Kidney (tissue), 14 donors: ENCODE results near the gene BAIAP2L2. TPM values are rescaled to one million over a fixed set of nuclear protein-coding genes. Genes with fewer than 3 reads are reported as not detected.
A peak's percentile ranks its signal among the peaks of the same experiment; 100 is the strongest.

ENCODE experiments used
- DNase-seq, 5 donors: peaks; one replicate each; pipeline ENCODE4 v3.0.0-alpha.2; 2013 to 2020
- FAIRE-seq: peaks from 2 replicates; lab custom pipeline; 2012; peaks lifted over from hg19 to GRCh38; lab: Jason Lieb, UNC
- H3K27ac ChIP-seq, 2 donors: one replicate each; pipeline ENCODE4 v1.7.0; 2013; ENCODE audit warnings: low read depth in 2 of 2, low read length in 2 of 2, inconsistent platforms in 1 of 2
- H3K27me3 ChIP-seq: one replicate; pipeline ENCODE4 v1.7.1; 2013; ENCODE audit warnings: low read length, inconsistent platforms; ENCODE audit not compliant: control insufficient read depth, insufficient read depth
- H3K36me3 ChIP-seq, 3 donors: one replicate each; pipeline versions ENCODE4 v1.7.0 to v1.7.1; 2013; ENCODE audit warnings: low read length in 3 of 3, control low read depth in 1 of 3, inconsistent platforms in 1 of 3; ENCODE audit not compliant: insufficient read depth in 3 of 3, control insufficient read depth in 2 of 3
- H3K4me1 ChIP-seq, 3 donors: one replicate each; pipeline versions ENCODE4 v1.7.0 to v1.7.1; 2013; ENCODE audit warnings: low read length in 3 of 3, inconsistent platforms in 1 of 3, low read depth in 1 of 3; ENCODE audit not compliant: control insufficient read depth in 2 of 3, insufficient read depth in 2 of 3
- H3K4me3 ChIP-seq, 3 donors: one replicate each; pipeline versions ENCODE4 v1.7.0 to v1.8.1; 2013; ENCODE audit warnings: low read length in 3 of 3, control low read depth in 1 of 3, inconsistent platforms in 1 of 3
- H3K9ac ChIP-seq, 3 donors: one replicate each; pipeline versions ENCODE4 v1.7.0 to v1.7.1; 2013; ENCODE audit warnings: low read length in 3 of 3, control low read depth in 1 of 3, inconsistent platforms in 1 of 3
- H3K9me3 ChIP-seq, 3 donors: one replicate each; pipeline versions ENCODE4 v1.7.0 to v1.7.1; 2013; ENCODE audit warnings: low read length in 3 of 3, control low read depth in 1 of 3, inconsistent platforms in 1 of 3; ENCODE audit not compliant: control insufficient read depth in 2 of 3, insufficient read depth in 1 of 3
- intact Hi-C: fragments of 100-400 bp; cut with DNase I; formaldehyde crosslinking; loops from one replicate; pipeline ENCODE4 v1.11.1; 2022
- polyA plus RNA-seq: library from polyadenylated mRNA; stranded (reverse); fragments of 350-450 nt; fragmentation: Illumina TruSeq; extraction: RNeasy Lipid Tissue Mini Kit (QIAGEN cat#74804); gene quantifications from one replicate; pipeline ENCODE4 v1.2.3, GENCODE V29; 2014; ENCODE audit warnings: low read depth, low replicate concordance; ENCODE audit not compliant: insufficient read depth
- total RNA-seq: library from RNA; stranded (reverse); fragmentation: NEBNext Ultra II Directional; extraction: Animal tissue kit (Norgen Biotek cat#: 25700); gene quantifications from one replicate; pipeline ENCODE4 v1.2.1, GENCODE V29; 2021
- TF ChIP-seq, protein P1 (sequence below): IDR thresholded peaks from 3 replicates; pipeline ENCODE4 v1.5.1; 2012; ENCODE audit warnings: mild to moderate bottlenecking, moderate library complexity, borderline replicate concordance; ENCODE audit not compliant: insufficient read depth; ENCODE audit errors: extremely low read depth
- donor health status: control.
- donor health status: control.
- donor health status: control.
- donor health status: control.
- donor health status: control.
- donor health status: DM: yes; HTN: yes; CAD: no.
- donor health status: Normal renal cell carcinoma (clear cell type).

Gene BAIAP2L2
- total and polyA plus RNA-seq, 2 donors from 2014 or later = 9.7 to 27.8 TPM

DNA sequence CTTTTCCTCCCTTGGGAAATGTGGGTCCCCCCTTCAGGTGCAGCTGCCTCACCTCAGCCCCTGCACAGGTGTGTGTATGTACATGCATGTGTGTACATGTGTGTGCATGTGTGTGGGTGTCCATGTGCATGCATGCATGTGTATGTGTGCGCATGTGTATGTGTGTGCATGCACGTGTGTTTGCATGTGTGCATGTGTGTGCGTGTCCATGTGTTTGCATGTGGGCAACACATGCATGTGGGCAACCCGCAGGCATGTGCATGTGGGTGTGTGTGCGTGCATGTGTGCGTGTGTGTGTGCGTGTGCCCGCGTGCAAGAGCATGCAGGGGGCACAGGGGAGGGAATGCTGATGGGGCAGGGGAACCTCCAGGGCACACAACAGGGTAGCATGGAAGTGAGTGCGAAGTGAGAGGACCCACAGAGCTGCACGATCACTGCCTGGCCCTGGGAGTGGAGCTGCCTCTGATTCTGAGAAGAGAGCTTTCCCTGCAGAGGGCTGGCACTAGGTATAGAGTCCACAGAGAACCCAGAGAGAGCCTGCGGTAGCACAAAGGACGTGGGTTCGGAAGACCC lies 14.6 kb upstream of the BAIAP2L2 start:
- no peaks in the 10 kb centered on the region for H3K9me3 ChIP-seq
- H3K36me3 ChIP-seq = peaks cover 0 to 18% (median 5%) of the 10 kb centered on the region in 3 donors
- no peak for FAIRE-seq
- H3K27ac ChIP-seq = no peak overlapping the region
- H3K4me3 ChIP-seq = no peak overlapping the region
- no peaks in the 10 kb centered on the region for H3K27me3 ChIP-seq
- H3K9ac ChIP-seq = no peak overlapping the region
- intact Hi-C loops = no loop called here
- TF ChIP-seq, protein P1, sequence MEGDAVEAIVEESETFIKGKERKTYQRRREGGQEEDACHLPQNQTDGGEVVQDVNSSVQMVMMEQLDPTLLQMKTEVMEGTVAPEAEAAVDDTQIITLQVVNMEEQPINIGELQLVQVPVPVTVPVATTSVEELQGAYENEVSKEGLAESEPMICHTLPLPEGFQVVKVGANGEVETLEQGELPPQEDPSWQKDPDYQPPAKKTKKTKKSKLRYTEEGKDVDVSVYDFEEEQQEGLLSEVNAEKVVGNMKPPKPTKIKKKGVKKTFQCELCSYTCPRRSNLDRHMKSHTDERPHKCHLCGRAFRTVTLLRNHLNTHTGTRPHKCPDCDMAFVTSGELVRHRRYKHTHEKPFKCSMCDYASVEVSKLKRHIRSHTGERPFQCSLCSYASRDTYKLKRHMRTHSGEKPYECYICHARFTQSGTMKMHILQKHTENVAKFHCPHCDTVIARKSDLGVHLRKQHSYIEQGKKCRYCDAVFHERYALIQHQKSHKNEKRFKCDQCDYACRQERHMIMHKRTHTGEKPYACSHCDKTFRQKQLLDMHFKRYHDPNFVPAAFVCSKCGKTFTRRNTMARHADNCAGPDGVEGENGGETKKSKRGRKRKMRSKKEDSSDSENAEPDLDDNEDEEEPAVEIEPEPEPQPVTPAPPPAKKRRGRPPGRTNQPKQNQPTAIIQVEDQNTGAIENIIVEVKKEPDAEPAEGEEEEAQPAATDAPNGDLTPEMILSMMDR = no peak
- peak in 1 of 5 donors; percentile 52 for DNase-seq
- no peaks in the 10 kb centered on the region for H3K4me1 ChIP-seq

DNA sequence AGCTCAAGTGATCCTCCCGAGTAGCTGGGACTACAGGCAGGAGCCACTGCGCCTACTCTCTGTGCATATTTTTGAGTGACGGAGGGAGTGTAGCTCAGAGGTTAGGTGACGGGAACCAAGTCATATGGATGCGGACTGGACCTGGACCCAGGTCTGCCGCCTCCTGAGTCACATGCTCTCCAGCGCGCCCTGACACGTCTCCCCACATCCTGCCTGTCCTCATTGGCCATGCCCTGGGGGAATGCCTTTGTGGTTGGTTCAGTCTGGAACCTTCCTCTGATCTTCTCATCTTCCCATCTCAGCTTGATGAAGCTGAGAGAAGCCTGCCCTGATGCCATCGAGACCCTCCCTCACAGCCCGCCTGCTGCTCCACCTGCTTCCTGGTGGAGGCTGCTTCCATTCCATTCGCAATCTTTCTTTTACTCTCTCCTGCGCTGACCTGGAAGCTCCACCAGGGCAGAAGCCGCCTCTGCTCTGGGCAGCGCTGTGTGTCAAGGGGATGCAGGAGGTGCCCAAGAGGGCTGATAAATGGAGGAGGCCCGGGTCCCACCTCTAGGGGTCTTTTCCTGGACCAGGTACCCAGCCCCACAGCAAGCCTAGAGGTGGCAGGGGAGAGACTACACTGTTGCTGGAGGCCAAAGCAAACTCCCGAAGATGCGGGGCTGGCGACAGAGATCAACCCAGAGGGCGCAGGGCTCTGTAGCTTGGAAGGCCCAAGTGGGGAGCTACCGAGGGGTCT lies 13.9 kb upstream of the BAIAP2L2 start:
- intact Hi-C loops = no loop called here
- Histone ChIP-seq H3K36me3 (peaks cover 0 to 18% (median 2%) of the 10 kb centered on the region in 3 donors), H3K27me3 (no peaks in the 10 kb centered on the region), H3K27ac (no peak overlapping the region), H3K9ac (no peak overlapping the region), H3K9me3 (no peaks in the 10 kb centered on the region), H3K4me1 (no peaks in the 10 kb centered on the region), H3K4me3 (no peak overlapping the region)
- TF ChIP-seq, protein P1 = no peak
- no peak for FAIRE-seq
- peak in 1 of 5 donors; percentile 53 for DNase-seq

DNA sequence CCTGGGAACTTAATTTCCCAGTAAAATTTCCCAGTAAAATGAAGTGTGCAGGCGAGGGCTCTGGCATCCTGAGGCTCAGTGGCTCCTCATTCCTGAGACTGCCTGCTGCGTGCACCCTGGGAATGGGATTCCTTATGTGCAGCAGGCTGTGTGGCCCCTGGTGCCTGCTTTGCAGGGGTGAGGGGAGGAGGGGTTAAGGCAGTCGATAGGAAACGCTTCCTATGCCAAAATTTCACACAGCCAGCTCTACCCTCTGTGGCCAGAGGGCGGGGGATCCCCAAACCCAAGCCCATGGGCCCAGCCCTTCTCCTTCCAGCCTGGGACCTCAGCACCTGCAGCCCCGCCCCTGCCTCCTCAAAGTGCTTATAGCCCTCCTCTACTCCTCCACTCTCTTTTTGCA lies 12.1 kb upstream of the BAIAP2L2 start:
- H3K4me3 ChIP-seq = no peak overlapping the region
- FAIRE-seq = no peak
- no peak overlapping the region for H3K9ac ChIP-seq
- DNase-seq = no peak
- H3K36me3 ChIP-seq = peaks cover 0 to 7% (median 0%) of the 10 kb centered on the region in 3 donors
- H3K27ac ChIP-seq = no peak overlapping the region
- H3K9me3 ChIP-seq = no peaks in the 10 kb centered on the region
- TF ChIP-seq, protein P1 = no peak
- intact Hi-C loops = no loop called here
- H3K27me3 ChIP-seq = no peaks in the 10 kb centered on the region
- H3K4me1 ChIP-seq = no peaks in the 10 kb centered on the region
